IMR-90 (cell line): Measurements from ENCODE around the gene SRPRB. TPM values are rescaled to one million over a fixed set of nuclear protein-coding genes. Genes with fewer than 3 reads are reported as not detected.

Experiments
- ATAC-seq: fragments of 200-7000 bp; cut with Tn5 transposase; 2 replicates; pipeline ENCODE4 v1.9.1; 2020; ENCODE audit warnings: low read depth, mild to moderate bottlenecking, moderate library complexity
- BruUV-seq: library from RNA; stranded (reverse); fragments of 400-500 nt; replicated peaks from 2 replicates; lab custom pipeline; 2021; lab: Mats Ljungman, UMichigan
- CTCF ChIA-PET: fragments of 300-600 bp; formaldehyde crosslinking; extraction: SDS; loops from one replicate; lab custom pipeline; 2021; ENCODE audit warnings: antibody characterized with exemption; lab: Yijun Ruan, JAX
- POLR2A ChIA-PET: fragments of 300-600 bp; sonication (Branson Sonifier 250); formaldehyde crosslinking; loops from one replicate; lab custom pipeline; 2022; ENCODE audit warnings: antibody characterized with exemption; ENCODE audit not compliant: unreplicated experiment; lab: Charles Lee
- DNase-seq: peaks from one replicate; pipeline ENCODE4 v3.0.0; 2013
- H2AFZ ChIP-seq: replicated peaks from 2 replicates; pipeline ENCODE3; 2013; ENCODE audit warnings: low read length, mild to moderate bottlenecking; ENCODE audit not compliant: poor library complexity
- H2AK5ac ChIP-seq: 2 replicates; pipeline ENCODE4 v1.6.1; 2013; ENCODE audit warnings: low read depth, low read length, inconsistent platforms
- H2AK9ac ChIP-seq: replicated peaks from 2 replicates; pipeline ENCODE3; 2013; ENCODE audit warnings: mild to moderate bottlenecking, low read depth, low read length, moderate library complexity; ENCODE audit not compliant: poor library complexity
- H2BK120ac ChIP-seq: 2 replicates; pipeline ENCODE4 v1.6.1; 2013; ENCODE audit warnings: low read depth, low read length, inconsistent platforms
- H2BK15ac ChIP-seq: 3 replicates; pipeline ENCODE4 v1.6.1; 2013; ENCODE audit warnings: low read depth, low read length, inconsistent platforms
- H2BK20ac ChIP-seq: 2 replicates; pipeline ENCODE4 v1.6.1; 2013; ENCODE audit warnings: low read depth, mild to moderate bottlenecking, inconsistent platforms, low read length, moderate library complexity
- H2BK5ac ChIP-seq: 2 replicates; pipeline ENCODE4 v1.6.1; 2013; ENCODE audit warnings: mild to moderate bottlenecking, low read depth, low read length, inconsistent platforms; ENCODE audit not compliant: poor library complexity, severe bottlenecking
- H3K14ac ChIP-seq: replicated peaks from 2 replicates; pipeline ENCODE4 v1.6.1; 2013; ENCODE audit warnings: low read depth, low read length, inconsistent platforms
- H3K18ac ChIP-seq: 2 replicates; pipeline ENCODE4 v1.6.1; 2013; ENCODE audit warnings: low read depth, low read length, control low read depth
- H3K23ac ChIP-seq: 2 replicates; pipeline ENCODE4 v1.6.1; 2013; ENCODE audit warnings: low read depth, low read length, inconsistent platforms
- H3K27ac ChIP-seq: 2 replicates; pipeline ENCODE4 v1.5.1; 2013; ENCODE audit warnings: mild to moderate bottlenecking, control low read depth, low read length; ENCODE audit not compliant: insufficient read depth
- H3K27me3 ChIP-seq: 2 replicates; pipeline ENCODE4 v1.6.1; 2013; ENCODE audit warnings: low read length; ENCODE audit not compliant: control insufficient read depth, insufficient read depth
- H3K36me3 ChIP-seq: 2 replicates; pipeline ENCODE4 v1.6.1; 2013; ENCODE audit warnings: low read length, mixed read lengths; ENCODE audit not compliant: control insufficient read depth, insufficient read depth
- H3K4ac ChIP-seq: 2 replicates; pipeline ENCODE4 v1.6.1; 2013; ENCODE audit warnings: low read depth, low read length, inconsistent platforms
- H3K4me1 ChIP-seq: 2 replicates; pipeline ENCODE4 v1.6.1; 2013; ENCODE audit warnings: low read length, mixed read lengths; ENCODE audit not compliant: control insufficient read depth, insufficient read depth
- H3K4me2 ChIP-seq: 2 replicates; pipeline ENCODE4 v1.6.1; 2013; ENCODE audit warnings: low read depth, mild to moderate bottlenecking, control low read depth, low read length, moderate library complexity
- H3K4me3 ChIP-seq: 2 replicates; pipeline ENCODE4 v1.5.1; 2013; ENCODE audit warnings: low read depth, mild to moderate bottlenecking, control low read depth, low read length, moderate library complexity; ENCODE audit not compliant: insufficient read depth
- H3K56ac ChIP-seq: 2 replicates; pipeline ENCODE4 v1.6.1; 2013; ENCODE audit warnings: low read length, inconsistent platforms; ENCODE audit not compliant: insufficient read depth; ENCODE audit errors: extremely low read depth
- H3K79me1 ChIP-seq, 2 experiments: 2 replicates each; pipeline ENCODE4 v1.6.1; 2013; ENCODE audit warnings: low read length in 2 of 2, inconsistent platforms in 1 of 2, low read depth in 1 of 2
- H3K9ac ChIP-seq: 2 replicates; pipeline ENCODE4 v1.6.1; 2013; ENCODE audit warnings: low read depth, low read length, control low read depth
- H3K9me1 ChIP-seq: 2 replicates; pipeline ENCODE4 v1.6.1; 2013; ENCODE audit warnings: low read length, inconsistent platforms; ENCODE audit not compliant: insufficient read depth
- H3K9me3 ChIP-seq: 2 replicates; pipeline ENCODE4 v1.6.1; 2013; ENCODE audit warnings: low read length; ENCODE audit not compliant: control insufficient read depth, insufficient read depth
- H4K20me1 ChIP-seq: 2 replicates; pipeline ENCODE4 v1.6.1; 2013; ENCODE audit warnings: low read length, inconsistent platforms; ENCODE audit not compliant: insufficient read depth
- H4K5ac ChIP-seq: 2 replicates; pipeline ENCODE4 v1.6.1; 2013; ENCODE audit warnings: mild to moderate bottlenecking, low read depth, low read length, control low read depth
- H4K8ac ChIP-seq, 2 experiments: 2 replicates each; pipeline ENCODE4 v1.6.1; 2013; ENCODE audit warnings: low read depth in 2 of 2, low read length in 2 of 2, control low read depth in 1 of 2, inconsistent platforms in 1 of 2
- H4K91ac ChIP-seq: 2 replicates; pipeline ENCODE4 v1.6.1; 2013; ENCODE audit warnings: low read depth, low read length, inconsistent platforms; ENCODE audit not compliant: insufficient read depth
- CEBPB ChIP-seq: IDR thresholded peaks from 2 replicates; pipeline ENCODE4 v1.6.1; 2012; ENCODE audit warnings: low read depth, low read length, improper control_type of control experiment
- ELK1 ChIP-seq: fragments of 150-350 bp; IDR thresholded peaks from 2 replicates; pipeline ENCODE4 v1.6.1; 2016; ENCODE audit warnings: low read depth, mild to moderate bottlenecking, low read length, moderate library complexity, borderline replicate concordance
- NFE2L2 ChIP-seq: fragments of 150-350 bp; IDR thresholded peaks from 2 replicates; pipeline ENCODE4 v1.6.1; 2016; ENCODE audit warnings: low read depth, mild to moderate bottlenecking, low read length
- POLR2A ChIP-seq: IDR thresholded peaks from 2 replicates; pipeline ENCODE4 v1.6.1; 2012; ENCODE audit warnings: mild to moderate bottlenecking, low read depth, low read length
- RAD21 ChIP-seq: IDR thresholded peaks from 2 replicates; pipeline ENCODE4 v1.6.1; 2012; ENCODE audit warnings: low read length, improper control_type of control experiment
- dilution Hi-C: fragments of 300-500 bp; cut with HindIII; formaldehyde crosslinking; loops from one replicate; pipeline ENCODE4 v1.14.3; 2018; ENCODE audit warnings: low sequenced_read_pairs; ENCODE audit not compliant: unreplicated experiment
- in situ Hi-C: fragments of 300-500 bp; cut with MboI; formaldehyde crosslinking; loops from 3 replicates; pipeline ENCODE4 v1.14.3; 2019; ENCODE audit warnings: low sequenced_read_pairs, inconsistent platforms, mixed read lengths
- intact Hi-C: fragments of 100-400 bp; cut with micrococcal nuclease; formaldehyde crosslinking; loops from 2 replicates; pipeline ENCODE4 v1.10.0; 2022
- polyA plus RNA-seq, 3 experiments: library from polyadenylated mRNA; depleted of rRNA; stranded (reverse); fragments of >200 nt; gene quantifications; 2 replicates each; pipeline ENCODE4 v1.2.3, GENCODE V29; 2012; ENCODE audit warnings: low replicate concordance in 1 of 3
- total RNA-seq: library from RNA; depleted of rRNA; stranded (reverse); fragments of >200 nt; gene quantifications from 2 replicates; pipeline ENCODE4 v1.2.3, GENCODE V29; 2012
- TF ChIP-seq, protein P1 (sequence below): fragments of 150-350 bp; IDR thresholded peaks from 2 replicates; pipeline ENCODE4 v1.6.1; 2017; ENCODE audit warnings: mild to moderate bottlenecking, antibody characterized with exemption, low read length, low read depth

Gene SRPRB
- total and polyA plus RNA-seq, 2 of the 4 experiments (the other 2 are of a cell fraction), result 28.8 to 131 TPM

DNA sequence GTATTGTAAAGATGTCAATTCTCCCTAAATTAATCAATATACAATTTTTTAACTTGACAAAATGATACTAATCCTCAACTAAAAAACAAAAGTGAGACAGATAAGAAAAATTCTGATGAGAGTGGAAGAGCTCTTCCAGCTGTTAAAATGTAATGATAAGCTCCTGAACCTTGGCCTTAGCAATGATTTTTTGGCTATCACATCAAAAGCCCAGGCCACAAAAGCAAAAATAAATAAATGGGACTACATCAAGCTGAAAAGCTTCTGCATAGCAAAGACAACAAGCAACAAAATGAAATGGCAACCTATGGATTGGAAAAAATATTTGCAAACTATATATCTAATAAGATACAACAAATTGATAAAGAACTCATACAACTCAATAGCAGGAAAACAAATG lies 24.0 kb upstream of the SRPRB start:
- DNase-seq, result no peak
- dilution Hi-C loops (no loop called here), intact Hi-C loops (no loop called here), in situ Hi-C loops (no loop called here)
- Histone ChIP-seq H3K9me1 (no peaks in the 10 kb centered on the region), H3K27me3 (peaks cover 12% of the 10 kb centered on the region), H3K18ac (no peak overlapping the region), H3K9me3 (0 out of 2 replicates have a peak, but pooled peaks cover 1% of the 10 kb centered on the region), H3K14ac (no peak overlapping the region), H2BK20ac (no peak overlapping the region), H4K8ac (no peak overlapping the region), H4K20me1 (no peaks in the 10 kb centered on the region), H3K36me3 (no peaks in the 10 kb centered on the region), H2BK5ac (no peak overlapping the region), H4K5ac (no peak overlapping the region), H3K23ac (no peak overlapping the region), H4K91ac (no peak overlapping the region), H2BK15ac (no peak overlapping the region), H3K79me1 (no peaks in the 10 kb centered on the region), H2AFZ (no peak overlapping the region), H2BK120ac (no peak overlapping the region), H3K27ac (no peak overlapping the region), H2AK9ac (no peak overlapping the region), H3K9ac (no peak overlapping the region), H2AK5ac (no peak overlapping the region), H3K4me2 (no peak overlapping the region), H3K4me1 (no peaks in the 10 kb centered on the region), H3K4ac (no peak overlapping the region), H3K4me3 (no peak overlapping the region), H3K56ac (no peak overlapping the region)
- no TSS peak for BruUV-seq
- TF ChIP-seq NFE2L2 (no peak), ELK1 (no peak), CEBPB (no peak), POLR2A (no peak), RAD21 (no peak)
- TF ChIP-seq, protein P1, sequence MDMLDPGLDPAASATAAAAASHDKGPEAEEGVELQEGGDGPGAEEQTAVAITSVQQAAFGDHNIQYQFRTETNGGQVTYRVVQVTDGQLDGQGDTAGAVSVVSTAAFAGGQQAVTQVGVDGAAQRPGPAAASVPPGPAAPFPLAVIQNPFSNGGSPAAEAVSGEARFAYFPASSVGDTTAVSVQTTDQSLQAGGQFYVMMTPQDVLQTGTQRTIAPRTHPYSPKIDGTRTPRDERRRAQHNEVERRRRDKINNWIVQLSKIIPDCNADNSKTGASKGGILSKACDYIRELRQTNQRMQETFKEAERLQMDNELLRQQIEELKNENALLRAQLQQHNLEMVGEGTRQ, result no peak
- ChIA-PET POLR2A (no interaction called here), CTCF (no interaction called here)
- ATAC-seq, result no peak
